ENCODE data around the gene MEFV.

Gene MEFV

GRCh38 chr16:3266873-3267537 is 10.6 kb upstream of the MEFV start:
- no peak overlapping the region for H3K4me3 ChIP-seq (ENCODE audit: low read length in 2 of 2)
- H3K9ac ChIP-seq (ENCODE audit: low read length in 2 of 2) = no peak overlapping the region
- no peaks in the 10 kb centered on the region for H3K9me3 ChIP-seq (ENCODE audit: control insufficient read depth in 2 of 2, low read length in 2 of 2)
- no peak overlapping the region for H3K27ac ChIP-seq (ENCODE audit: low read length)
- H3K27me3 ChIP-seq (ENCODE audit: control insufficient read depth in 1 of 2, insufficient read depth in 2 of 2, low read length in 2 of 2) = no peaks in the 10 kb centered on the region
- peaks cover 3 to 10% of the 10 kb centered on the region in 2 donors for H3K36me3 ChIP-seq (ENCODE audit: control insufficient read depth in 2 of 2, insufficient read depth in 2 of 2, low read length in 2 of 2)
- peaks cover 5% of the 10 kb centered on the region for H3K4me1 ChIP-seq (ENCODE audit: control insufficient read depth, insufficient read depth, low read length)

DNA sequence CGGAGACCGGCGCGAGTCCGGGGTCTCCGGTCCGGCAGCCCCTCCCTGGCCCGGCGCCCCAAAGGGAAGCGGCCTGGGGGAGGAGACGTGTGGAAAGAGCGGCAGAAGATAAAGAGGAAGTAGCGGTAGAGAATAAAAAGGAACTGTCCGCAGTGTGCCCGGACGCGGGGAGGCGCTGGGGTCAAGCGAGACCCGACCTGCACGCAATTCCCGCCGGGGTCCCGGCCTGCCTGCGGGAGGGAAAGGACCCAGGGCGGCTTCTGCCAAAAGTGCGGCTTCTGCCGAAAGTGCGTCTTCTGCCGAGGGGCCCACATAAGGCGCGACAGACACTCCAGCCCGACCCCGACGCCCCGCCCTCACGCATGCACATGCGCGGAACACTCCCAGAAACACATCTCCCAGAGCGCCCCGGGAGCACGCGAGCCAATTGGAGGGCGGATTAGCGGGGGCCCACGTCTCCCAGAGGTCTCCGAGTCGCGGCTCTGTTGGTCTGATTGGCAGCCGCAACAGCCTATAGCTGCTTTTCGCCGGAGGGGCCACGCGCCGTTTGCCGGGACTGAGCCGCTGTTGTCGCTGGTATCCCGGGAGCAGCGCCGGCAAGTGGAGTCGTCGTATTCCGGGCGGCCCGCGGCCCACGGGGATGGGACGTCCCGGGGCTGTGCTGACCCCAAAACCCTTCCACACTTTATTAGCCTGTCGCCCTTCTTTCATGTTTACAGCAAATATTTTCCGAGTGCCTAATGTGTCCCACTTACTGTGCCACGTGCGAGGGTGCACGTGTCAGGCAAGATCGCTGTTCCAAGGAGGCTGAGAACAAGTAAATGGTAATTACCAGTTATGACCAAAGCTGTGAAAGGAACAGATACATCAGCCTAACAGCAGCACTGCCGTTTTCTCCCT is 8.0 kb upstream of the MEFV start:
- peaks cover 5% of the 10 kb centered on the region for H3K4me1 ChIP-seq (ENCODE audit: control insufficient read depth, insufficient read depth, low read length)
- H3K27me3 ChIP-seq (ENCODE audit: control insufficient read depth in 1 of 2, insufficient read depth in 2 of 2, low read length in 2 of 2) = no peaks in the 10 kb centered on the region
- peak overlapping the region; percentile 93 to 97 for H3K9ac ChIP-seq (ENCODE audit: low read length in 2 of 2)
- peak overlapping the region; percentile 99 for H3K27ac ChIP-seq (ENCODE audit: low read length)
- H3K36me3 ChIP-seq (ENCODE audit: control insufficient read depth in 2 of 2, insufficient read depth in 2 of 2, low read length in 2 of 2) = peaks cover 3 to 10% of the 10 kb centered on the region in 2 donors
- peak overlapping the region; percentile 71 to 89 for H3K4me3 ChIP-seq (ENCODE audit: low read length in 2 of 2)
- H3K9me3 ChIP-seq (ENCODE audit: control insufficient read depth in 2 of 2, low read length in 2 of 2) = no peaks in the 10 kb centered on the region

DNA sequence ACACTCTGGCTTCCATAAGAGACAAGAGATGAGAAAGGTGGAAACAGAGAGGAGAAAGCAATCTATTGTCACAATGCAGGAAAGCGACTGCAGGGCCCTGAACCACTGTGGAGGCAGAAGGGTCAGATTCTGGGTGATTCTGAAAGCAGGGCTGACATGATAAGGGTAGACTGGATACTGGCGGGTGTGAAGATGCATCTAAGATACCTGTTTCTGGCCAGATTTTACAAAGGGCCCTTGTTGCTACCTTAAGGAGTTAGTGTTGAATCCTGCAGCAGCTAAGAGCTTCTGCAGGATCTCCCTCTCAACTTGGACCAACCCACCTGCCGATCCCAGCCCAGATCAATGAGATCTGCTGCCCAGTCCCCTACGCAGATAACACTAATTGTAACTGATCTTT is 6.1 kb upstream of the MEFV start:
- H3K27ac ChIP-seq (ENCODE audit: low read length) = no peak overlapping the region
- no peaks in the 10 kb centered on the region for H3K9me3 ChIP-seq (ENCODE audit: control insufficient read depth in 2 of 2, low read length in 2 of 2)
- peaks cover 5% of the 10 kb centered on the region for H3K4me1 ChIP-seq (ENCODE audit: control insufficient read depth, insufficient read depth, low read length)
- H3K9ac ChIP-seq (ENCODE audit: low read length in 2 of 2) = no peak overlapping the region
- H3K4me3 ChIP-seq (ENCODE audit: low read length in 2 of 2) = no peak overlapping the region
- peaks cover 3 to 5% of the 10 kb centered on the region in 2 donors for H3K36me3 ChIP-seq (ENCODE audit: control insufficient read depth in 2 of 2, insufficient read depth in 2 of 2, low read length in 2 of 2)
- H3K27me3 ChIP-seq (ENCODE audit: control insufficient read depth in 1 of 2, insufficient read depth in 2 of 2, low read length in 2 of 2) = peaks cover 0 to 3% of the 10 kb centered on the region in 2 donors

GRCh38 chr16:3259836-3260235 is 3.4 kb upstream of the MEFV start:
- Histone ChIP-seq H3K4me1 (ENCODE audit: control insufficient read depth, insufficient read depth, low read length) (peaks cover 2% of the 10 kb centered on the region), H3K4me3 (ENCODE audit: low read length in 2 of 2) (no peak overlapping the region), H3K9ac (ENCODE audit: low read length in 2 of 2) (no peak overlapping the region), H3K27me3 (ENCODE audit: control insufficient read depth in 1 of 2, insufficient read depth in 2 of 2, low read length in 2 of 2) (peaks cover 0 to 9% of the 10 kb centered on the region in 2 donors), H3K9me3 (ENCODE audit: control insufficient read depth in 2 of 2, low read length in 2 of 2) (no peaks in the 10 kb centered on the region), H3K36me3 (ENCODE audit: control insufficient read depth in 2 of 2, insufficient read depth in 2 of 2, low read length in 2 of 2) (no peaks in the 10 kb centered on the region), H3K27ac (ENCODE audit: low read length) (no peak overlapping the region)

DNA sequence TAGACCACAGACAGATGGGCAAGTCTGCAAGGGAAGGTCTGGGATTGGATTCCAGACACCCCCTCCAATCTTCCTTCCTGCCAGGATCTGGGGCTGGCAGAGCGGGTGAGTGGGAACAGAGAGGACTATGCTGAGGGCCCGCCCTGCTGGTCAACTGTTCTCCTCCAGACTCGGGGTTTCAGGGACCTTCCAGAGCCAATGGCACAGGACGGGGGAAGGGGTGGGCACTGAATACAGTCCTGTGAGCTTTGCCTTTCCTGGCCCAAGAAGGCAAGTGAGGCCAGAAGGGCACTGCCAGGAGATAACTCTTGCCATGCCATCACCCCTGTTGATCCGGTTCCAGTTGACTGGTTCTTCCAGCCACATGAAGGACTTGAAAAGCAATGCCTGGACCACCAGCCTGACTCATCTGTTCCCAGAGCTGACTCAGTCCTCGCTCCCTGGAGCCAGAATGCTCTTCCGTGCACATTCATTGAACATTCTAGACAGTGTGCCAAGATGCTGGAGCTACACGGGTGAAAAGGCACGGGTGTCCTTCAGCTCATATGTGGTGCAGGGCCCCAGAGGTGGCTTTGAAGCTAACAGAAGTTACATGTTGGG is 533 bp upstream of the MEFV start:
- Histone ChIP-seq H3K4me1 (ENCODE audit: control insufficient read depth, insufficient read depth, low read length) (no peaks in the 10 kb centered on the region), H3K9me3 (ENCODE audit: control insufficient read depth in 2 of 2, low read length in 2 of 2) (no peaks in the 10 kb centered on the region), H3K27me3 (ENCODE audit: control insufficient read depth in 1 of 2, insufficient read depth in 2 of 2, low read length in 2 of 2) (peaks cover 0 to 9% of the 10 kb centered on the region in 2 donors), H3K27ac (ENCODE audit: low read length) (no peak overlapping the region), H3K4me3 (ENCODE audit: low read length in 2 of 2) (no peak overlapping the region), H3K36me3 (ENCODE audit: control insufficient read depth in 2 of 2, insufficient read depth in 2 of 2, low read length in 2 of 2) (no peaks in the 10 kb centered on the region), H3K9ac (ENCODE audit: low read length in 2 of 2) (no peak overlapping the region)

- no peaks in the 10 kb centered on the region for H3K4me1 ChIP-seq (ENCODE audit: control insufficient read depth, insufficient read depth, low read length)
- H3K36me3 ChIP-seq (ENCODE audit: control insufficient read depth in 2 of 2, insufficient read depth in 2 of 2, low read length in 2 of 2) = no peaks in the 10 kb centered on the region
- no peak overlapping the region for H3K9ac ChIP-seq (ENCODE audit: low read length in 2 of 2)
- H3K4me3 ChIP-seq (ENCODE audit: low read length in 2 of 2) = no peak overlapping the region
- H3K27ac ChIP-seq (ENCODE audit: low read length) = no peak overlapping the region
- no peaks in the 10 kb centered on the region for H3K9me3 ChIP-seq (ENCODE audit: control insufficient read depth in 2 of 2, low read length in 2 of 2)
- H3K27me3 ChIP-seq (ENCODE audit: control insufficient read depth in 1 of 2, insufficient read depth in 2 of 2, low read length in 2 of 2) = peaks cover 0 to 9% of the 10 kb centered on the region in 2 donors
Observed at GRCh38 chr16:3254309-3254708, 2.1 kb downstream of the MEFV start.

- no peaks in the 10 kb centered on the region for H3K9me3 ChIP-seq (ENCODE audit: control insufficient read depth in 2 of 2, low read length in 2 of 2)
- no peaks in the 10 kb centered on the region for H3K36me3 ChIP-seq (ENCODE audit: control insufficient read depth in 2 of 2, insufficient read depth in 2 of 2, low read length in 2 of 2)
- H3K9ac ChIP-seq (ENCODE audit: low read length in 2 of 2) = no peak overlapping the region
- H3K27me3 ChIP-seq (ENCODE audit: control insufficient read depth in 1 of 2, insufficient read depth in 2 of 2, low read length in 2 of 2) = peaks cover 0 to 7% of the 10 kb centered on the region in 2 donors
- H3K4me3 ChIP-seq (ENCODE audit: low read length in 2 of 2) = no peak overlapping the region
- no peaks in the 10 kb centered on the region for H3K4me1 ChIP-seq (ENCODE audit: control insufficient read depth, insufficient read depth, low read length)
- no peak overlapping the region for H3K27ac ChIP-seq (ENCODE audit: low read length)
Observed at GRCh38 chr16:3252967-3253366, 3.5 kb downstream of the MEFV start.

DNA sequence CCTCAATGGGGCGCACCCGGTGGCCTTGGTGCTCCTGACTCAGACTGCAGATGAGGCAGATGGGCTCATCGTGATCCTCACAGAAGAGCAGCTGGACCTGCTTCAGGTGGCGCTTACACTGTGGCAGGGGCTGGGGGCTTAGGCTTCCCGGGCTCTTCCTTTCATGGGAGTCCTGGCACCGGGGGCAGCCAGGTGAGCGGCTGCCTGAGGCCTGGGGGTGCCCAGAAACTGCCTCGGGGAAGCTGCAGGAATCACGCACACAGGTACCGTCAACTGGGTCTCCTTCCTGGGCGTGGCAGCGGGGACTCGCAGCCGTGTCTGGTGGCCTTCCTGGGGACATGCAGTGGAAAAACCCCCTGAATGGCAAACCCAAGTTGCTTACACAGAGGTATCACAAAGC is 7.0 kb downstream of the MEFV start:
- Histone ChIP-seq H3K27me3 (ENCODE audit: control insufficient read depth in 1 of 2, insufficient read depth in 2 of 2, low read length in 2 of 2) (no peaks in the 10 kb centered on the region), H3K4me3 (ENCODE audit: low read length in 2 of 2) (no peak overlapping the region), H3K36me3 (ENCODE audit: control insufficient read depth in 2 of 2, insufficient read depth in 2 of 2, low read length in 2 of 2) (no peaks in the 10 kb centered on the region), H3K9ac (ENCODE audit: low read length in 2 of 2) (no peak overlapping the region), H3K9me3 (ENCODE audit: control insufficient read depth in 2 of 2, low read length in 2 of 2) (no peaks in the 10 kb centered on the region), H3K4me1 (ENCODE audit: control insufficient read depth, insufficient read depth, low read length) (no peaks in the 10 kb centered on the region), H3K27ac (ENCODE audit: low read length) (no peak overlapping the region)

DNA sequence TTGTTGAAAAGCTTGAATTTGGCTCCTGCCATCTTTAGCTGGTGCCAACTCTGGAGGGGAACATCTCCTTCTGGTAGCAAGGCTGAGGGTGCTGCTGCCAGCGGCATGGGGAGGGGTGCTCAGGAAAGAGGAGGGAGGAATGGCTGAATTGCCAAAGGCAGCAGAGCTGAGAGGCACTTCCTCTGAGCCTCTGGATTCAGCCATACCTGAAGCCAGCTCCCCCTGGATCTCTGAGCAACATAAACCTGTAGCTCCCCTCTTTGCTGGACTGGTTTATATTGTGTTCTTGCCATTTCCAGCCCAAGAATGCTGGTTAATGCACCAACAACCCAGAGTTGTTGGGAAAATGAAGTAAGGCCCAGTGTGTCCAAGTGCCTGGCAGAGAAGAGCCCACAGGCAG is 7.4 kb downstream of the MEFV start:
- H3K9ac ChIP-seq (ENCODE audit: low read length in 2 of 2) = no peak overlapping the region
- H3K36me3 ChIP-seq (ENCODE audit: control insufficient read depth in 2 of 2, insufficient read depth in 2 of 2, low read length in 2 of 2) = no peaks in the 10 kb centered on the region
- H3K4me3 ChIP-seq (ENCODE audit: low read length in 2 of 2) = no peak overlapping the region
- peaks cover 0 to 2% of the 10 kb centered on the region in 2 donors for H3K27me3 ChIP-seq (ENCODE audit: control insufficient read depth in 1 of 2, insufficient read depth in 2 of 2, low read length in 2 of 2)
- no peaks in the 10 kb centered on the region for H3K9me3 ChIP-seq (ENCODE audit: control insufficient read depth in 2 of 2, low read length in 2 of 2)
- no peak overlapping the region for H3K27ac ChIP-seq (ENCODE audit: low read length)
- no peaks in the 10 kb centered on the region for H3K4me1 ChIP-seq (ENCODE audit: control insufficient read depth, insufficient read depth, low read length)

DNA sequence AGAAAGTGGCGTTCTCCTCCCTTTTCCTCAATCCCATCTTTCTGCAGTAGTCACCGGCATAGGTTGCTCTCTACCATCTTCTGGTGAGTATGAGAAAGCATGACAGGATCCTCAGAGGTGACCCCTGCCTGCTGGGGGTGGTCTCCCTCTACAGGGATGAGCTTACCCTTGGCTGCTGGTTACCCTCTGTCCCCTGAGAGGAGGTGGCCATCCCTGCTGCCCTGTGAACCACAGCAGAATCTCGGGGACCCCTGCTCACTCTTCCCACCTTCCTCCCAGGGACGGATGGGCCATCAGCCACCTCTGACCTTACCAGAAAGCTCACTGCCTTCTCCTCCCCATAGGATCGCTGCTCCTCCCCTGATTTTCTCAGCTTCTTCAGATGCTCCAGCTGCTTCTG is 7.8 kb downstream of the MEFV start:
- Histone ChIP-seq H3K4me3 (ENCODE audit: low read length in 2 of 2) (no peak overlapping the region), H3K4me1 (ENCODE audit: control insufficient read depth, insufficient read depth, low read length) (no peaks in the 10 kb centered on the region), H3K27ac (ENCODE audit: low read length) (no peak overlapping the region), H3K9ac (ENCODE audit: low read length in 2 of 2) (no peak overlapping the region), H3K27me3 (ENCODE audit: control insufficient read depth in 1 of 2, insufficient read depth in 2 of 2, low read length in 2 of 2) (peaks cover 0 to 4% of the 10 kb centered on the region in 2 donors), H3K9me3 (ENCODE audit: control insufficient read depth in 2 of 2, low read length in 2 of 2) (no peaks in the 10 kb centered on the region), H3K36me3 (ENCODE audit: control insufficient read depth in 2 of 2, insufficient read depth in 2 of 2, low read length in 2 of 2) (no peaks in the 10 kb centered on the region)
